GF-D8 (cell line): Measurements from ENCODE around the gene MLLT11.
A peak's percentile ranks its signal among the peaks of the same experiment; 100 is the strongest.
"Not testable (repeated sequence)": the region's sequence is repeated elsewhere in the genome, so short reads cannot be mapped to it uniquely, and the experiment has no call there.

Experiments
- DNase-seq: peaks from one replicate; lab custom pipeline; 2025; lab: John Stamatoyannopoulos, UW

Gene MLLT11

GRCh38 chr1:151056149-151056548, 4.0 kb upstream of the MLLT11 start:
- DNase-seq = no peak

- DNase-seq = no peak
These were observed 1.5 kb upstream of the MLLT11 start for GRCh38 chr1:151058692-151059091.

DNA sequence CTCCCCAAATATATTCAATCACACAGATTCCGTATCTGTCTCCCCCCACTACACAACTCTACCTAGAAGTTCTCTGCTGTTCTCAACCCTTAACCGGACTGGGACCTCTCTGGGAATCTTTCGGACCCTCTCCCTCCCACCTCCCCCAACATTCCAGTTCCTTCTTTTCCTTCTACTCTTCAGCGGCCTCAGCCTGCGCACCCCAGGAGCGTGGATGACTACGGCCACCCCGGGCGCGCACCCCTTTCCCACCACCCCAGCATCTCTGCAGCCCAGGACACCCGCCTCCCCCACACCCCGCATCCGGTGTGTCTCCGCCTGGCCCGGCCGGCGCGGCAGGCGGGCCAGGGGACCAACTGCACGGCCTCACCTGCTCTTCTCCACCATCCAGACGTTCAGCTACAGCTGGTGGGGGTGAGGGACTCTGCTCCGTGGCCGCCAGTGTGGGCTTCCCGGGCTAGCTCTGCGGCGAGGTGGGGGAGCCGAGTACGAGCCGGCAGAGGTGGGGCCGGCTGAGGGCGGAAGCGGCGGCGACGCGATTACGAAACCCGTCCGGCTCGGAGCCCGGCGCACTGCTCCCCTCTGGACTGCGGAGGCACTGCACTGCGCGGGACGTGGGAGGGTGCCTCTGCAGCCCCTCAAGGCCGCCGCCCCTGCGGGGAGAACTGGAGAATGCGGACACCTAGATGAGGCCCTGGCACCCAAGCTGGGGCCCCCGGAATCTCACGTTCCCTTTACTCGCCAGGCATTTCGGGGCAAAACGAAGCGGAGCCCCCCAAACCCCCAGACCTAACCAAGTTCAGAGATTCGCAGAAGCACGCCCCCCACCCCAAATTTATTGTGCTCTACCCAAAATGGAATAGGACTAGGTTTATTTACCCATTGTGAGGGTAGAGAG, 839 bp upstream of the MLLT11 start, which contains the start of gene CDC42SE1:
Gene CDC42SE1, minus strand, starts transcription at position 514 of the 898 bp plus-strand sequence. CDS start 3,892 bp downstream, outside the sequence.
- DNase-seq = peak; percentile 69

- DNase-seq = peak; percentile 5
These were observed 642 bp downstream of the MLLT11 start for GRCh38 chr1:151060657-151061421.

GRCh38 chr1:151061704-151062103, 1.5 kb downstream of the MLLT11 start:
- DNase-seq = no peak

DNA sequence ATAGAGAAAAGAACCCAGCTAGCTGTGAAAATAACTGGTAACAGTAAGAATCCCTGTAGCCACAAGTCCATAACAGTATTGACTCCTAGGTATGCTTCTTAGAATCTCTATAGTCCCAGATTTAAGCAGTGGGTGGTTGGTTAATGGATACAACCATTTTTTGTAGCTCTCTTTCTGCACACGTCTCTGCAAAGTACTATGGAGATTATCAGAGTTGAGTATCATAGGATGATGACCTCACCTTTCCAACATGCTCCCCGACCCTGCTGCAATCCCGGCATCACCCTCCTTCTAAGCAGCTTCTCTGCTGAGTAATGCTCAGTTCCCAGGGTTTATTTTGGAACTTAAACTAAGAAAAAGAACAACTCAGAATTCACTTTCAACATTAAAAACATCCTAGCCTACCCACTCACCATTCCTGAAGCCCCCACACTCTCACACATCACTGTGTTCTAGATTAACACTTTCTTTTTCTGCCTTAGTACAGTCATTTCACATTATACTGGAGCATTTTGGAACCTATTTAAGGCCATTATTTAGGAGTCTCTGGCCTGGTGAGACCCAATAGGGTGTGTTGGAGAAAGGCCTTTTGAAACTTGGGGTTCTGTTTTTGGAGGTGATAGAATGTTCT, 2.7 kb downstream of the MLLT11 start:
- DNase-seq = no peak

- DNase-seq = no peak
These were observed 5.0 kb downstream of the MLLT11 start for GRCh38 chr1:151065089-151065645.

DNA sequence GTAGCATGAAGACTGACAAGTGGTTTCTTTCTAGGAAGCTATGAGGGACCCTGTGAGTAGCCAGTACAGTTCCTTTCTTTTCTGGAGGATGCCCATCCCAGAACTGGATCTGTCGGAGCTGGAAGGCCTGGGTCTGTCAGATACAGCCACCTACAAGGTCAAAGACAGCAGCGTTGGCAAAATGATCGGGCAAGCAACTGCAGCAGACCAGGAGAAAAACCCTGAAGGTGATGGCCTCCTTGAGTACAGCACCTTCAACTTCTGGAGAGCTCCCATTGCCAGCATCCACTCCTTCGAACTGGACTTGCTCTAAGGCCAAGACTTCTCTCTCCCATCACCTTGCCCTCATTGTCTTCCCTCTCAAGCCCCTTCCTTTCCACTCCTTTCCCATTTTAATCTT, 7.0 kb downstream of the MLLT11 start:
- DNase-seq = no peak

- no peak for DNase-seq
These were observed 8.9 kb downstream of the MLLT11 start for GRCh38 chr1:151069103-151069486.

DNA sequence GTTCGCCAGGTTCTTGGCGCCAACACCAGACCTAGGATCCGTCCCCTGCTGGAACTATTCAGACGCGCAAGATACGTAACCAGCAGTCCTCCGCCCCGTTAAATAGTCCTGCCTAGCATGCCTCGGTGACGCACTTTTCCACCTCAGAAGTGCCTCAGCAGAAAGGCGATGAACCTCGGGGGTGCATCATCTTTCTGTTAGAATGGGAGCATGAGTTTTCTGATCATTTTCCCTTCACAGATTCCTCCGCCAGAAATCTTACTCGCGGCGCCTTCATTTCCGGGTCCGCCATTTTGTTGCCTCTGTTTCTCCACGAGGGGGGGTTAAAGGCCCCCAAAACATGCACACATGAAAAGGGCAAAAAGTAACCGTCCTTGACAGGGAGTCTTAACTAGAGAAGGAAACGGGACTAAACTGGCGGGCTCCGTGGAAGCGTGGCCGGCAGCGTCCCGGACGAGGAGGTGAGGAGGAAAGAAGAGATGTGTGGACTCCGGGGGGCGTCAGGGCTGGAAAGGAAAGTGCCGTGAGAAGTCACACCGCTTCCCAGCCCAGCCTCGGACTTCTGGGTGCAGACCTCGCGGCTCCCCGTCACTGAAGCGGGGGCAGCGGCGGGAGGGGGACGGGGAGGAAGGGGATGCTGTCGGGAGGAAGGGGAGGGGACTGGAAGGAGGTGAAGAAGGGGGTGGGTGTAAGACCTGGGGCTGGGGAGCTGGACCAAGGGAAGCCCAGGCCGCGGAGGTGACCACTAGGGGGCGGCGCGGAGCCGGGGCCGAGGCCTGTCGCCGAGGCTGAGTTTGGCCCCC, 10.5 kb downstream of the MLLT11 start, which contains the start of gene GABPB2:
Gene GABPB2, plus strand, starts transcription at position 288 of the 803 bp plus-strand sequence. CDS start 17,429 bp downstream, outside the sequence.
- peak; percentile 70 for DNase-seq

GRCh38 chr1:151072224-151072623, 12.0 kb downstream of the MLLT11 start:
- DNase-seq = no peak

- DNase-seq = no peak
These were observed 25.9 kb downstream of the MLLT11 start for GRCh38 chr1:151085953-151086559.

- not testable (repeated sequence) for DNase-seq
These were observed 37.2 kb downstream of the MLLT11 start for GRCh38 chr1:151097426-151097825.

DNA sequence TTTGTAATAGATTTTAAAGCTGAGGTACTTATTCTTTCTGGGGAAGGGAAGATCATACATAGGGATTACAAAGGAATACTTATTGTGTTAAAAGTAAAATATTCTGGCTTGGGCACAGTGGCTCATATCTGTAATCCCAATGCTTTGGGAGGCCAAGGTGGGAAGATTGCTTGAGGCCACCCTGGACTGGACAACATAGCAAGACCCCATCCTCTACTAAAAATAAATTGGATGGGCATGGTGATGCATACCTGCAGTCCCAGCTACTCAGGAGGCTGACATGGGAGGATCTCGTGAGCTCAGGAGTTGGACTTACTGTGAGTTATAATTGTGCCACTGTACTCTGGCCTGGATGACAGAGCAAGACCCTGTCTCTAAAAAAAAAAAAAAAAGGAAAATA, 37.9 kb downstream of the MLLT11 start:
- DNase-seq = no peak

DNA sequence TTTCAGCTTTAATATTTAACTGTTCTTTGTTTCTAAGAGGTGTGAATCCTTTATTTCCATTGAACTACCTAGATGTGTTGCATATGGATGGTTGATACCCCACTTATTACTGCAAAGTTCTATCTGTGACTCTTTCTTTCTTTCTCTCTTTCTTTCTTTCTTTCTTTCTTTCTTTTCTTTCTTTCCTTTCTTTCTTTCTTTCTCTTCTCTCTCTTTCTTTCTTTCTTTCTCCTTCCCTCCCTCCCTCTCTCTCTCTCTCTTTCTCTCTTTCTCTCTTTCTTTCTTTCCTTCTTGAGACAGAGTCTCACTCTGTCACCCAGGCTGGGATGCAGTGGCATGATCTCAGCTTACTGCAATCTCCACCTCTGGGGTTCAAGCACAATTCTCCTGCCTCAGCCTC, 44.4 kb downstream of the MLLT11 start:
- no peak for DNase-seq

DNA sequence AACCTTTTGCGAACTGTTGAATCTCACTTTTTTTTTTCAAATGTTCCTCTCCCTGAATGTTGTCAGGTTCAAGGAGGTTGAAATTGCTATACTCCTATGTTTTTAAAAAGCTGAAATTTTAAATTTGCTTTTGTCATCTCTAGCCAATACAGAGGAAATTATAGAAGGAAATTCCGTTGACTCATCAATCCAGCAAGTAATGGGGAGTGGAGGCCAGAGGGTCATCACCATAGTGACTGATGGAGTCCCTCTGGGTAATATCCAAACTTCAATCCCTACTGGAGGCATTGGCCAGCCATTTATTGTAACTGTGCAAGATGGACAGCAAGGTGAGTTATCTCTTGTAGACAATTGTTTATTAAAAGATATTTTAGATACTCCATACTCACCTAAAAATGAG, 46.7 kb downstream of the MLLT11 start:
- no peak for DNase-seq

GRCh38 chr1:151108331-151108730, 48.1 kb downstream of the MLLT11 start:
- DNase-seq = no peak

- no peak for DNase-seq
These were observed 53.7 kb downstream of the MLLT11 start for GRCh38 chr1:151113877-151114276.
